Activated CD8-positive, alpha-beta memory T cell treated with anti-CD3 and anti-CD28 coated beads for 4 hours (primary cell): Measurements from ENCODE around the gene SNRPD3.
"Not testable (repeated sequence)": the region's sequence is repeated elsewhere in the genome, so short reads cannot be mapped to it uniquely, and the experiment has no call there.

Experiments used
- DNase-seq, 2 donors: peaks; one replicate each; pipeline ENCODE4 v3.0.0-alpha.2; 2020; ENCODE audit warnings: low read depth in 2 of 2

The SNRPD3 gene

DNA sequence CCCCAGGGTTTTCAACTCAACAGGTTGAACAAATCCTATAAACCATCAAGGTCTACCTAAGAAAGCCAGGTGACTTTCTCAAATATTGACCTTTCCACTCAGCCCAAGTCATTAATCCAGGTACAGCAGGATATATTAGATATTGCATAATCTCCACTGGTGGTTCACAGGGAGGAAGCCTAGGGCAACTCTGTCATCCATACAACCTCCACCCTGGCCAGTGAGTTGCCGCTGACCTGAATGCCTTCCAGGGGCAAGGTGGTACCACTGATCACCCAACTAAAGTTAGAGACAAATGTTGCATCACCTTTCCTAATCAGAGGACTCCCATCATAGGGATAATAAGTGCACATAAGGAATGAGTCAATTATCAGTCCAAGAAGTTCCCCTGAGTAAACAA lies 23.7 kb upstream of the SNRPD3 start:
- DNase-seq = no peak

DNA sequence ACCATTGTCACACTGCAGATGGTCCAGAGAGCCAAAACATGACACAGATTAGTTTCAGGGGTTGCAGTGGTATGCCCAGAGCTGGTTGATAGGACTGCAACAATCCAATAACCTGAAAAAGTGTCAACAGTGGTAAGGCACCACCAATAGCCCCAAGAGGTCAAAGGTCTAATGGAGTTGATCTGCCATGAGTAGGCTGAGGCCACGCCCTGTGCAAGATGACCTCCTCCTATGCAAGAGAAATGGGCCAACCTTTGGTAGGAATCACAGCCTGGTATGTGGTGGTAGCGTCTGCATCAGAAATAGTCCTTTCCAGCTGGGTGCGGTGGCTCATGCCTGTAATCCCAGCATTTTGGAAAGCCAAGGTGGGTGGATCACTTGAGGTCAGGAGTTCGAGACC lies 20.5 kb upstream of the SNRPD3 start:
- DNase-seq = no peak

DNA sequence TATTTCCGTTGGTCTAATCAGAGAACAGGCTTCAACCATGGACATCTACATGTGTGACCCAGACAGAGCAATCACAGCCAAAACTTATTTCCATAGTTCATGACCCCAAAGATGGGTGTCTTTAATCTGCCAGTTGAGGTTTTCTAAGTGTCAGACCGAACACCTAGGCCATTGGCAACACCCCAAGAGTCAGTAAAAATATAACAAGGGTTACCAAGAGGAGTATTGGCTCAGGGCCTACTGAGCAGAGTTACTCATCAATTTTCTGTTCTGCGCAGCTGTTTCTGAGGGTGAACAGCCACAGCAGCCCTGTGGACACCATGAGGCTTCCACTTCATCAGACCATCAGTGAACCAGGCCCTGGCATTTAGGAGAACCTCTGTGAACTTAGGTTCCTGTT lies 19.7 kb upstream of the SNRPD3 start:
- DNase-seq = no peak

DNA sequence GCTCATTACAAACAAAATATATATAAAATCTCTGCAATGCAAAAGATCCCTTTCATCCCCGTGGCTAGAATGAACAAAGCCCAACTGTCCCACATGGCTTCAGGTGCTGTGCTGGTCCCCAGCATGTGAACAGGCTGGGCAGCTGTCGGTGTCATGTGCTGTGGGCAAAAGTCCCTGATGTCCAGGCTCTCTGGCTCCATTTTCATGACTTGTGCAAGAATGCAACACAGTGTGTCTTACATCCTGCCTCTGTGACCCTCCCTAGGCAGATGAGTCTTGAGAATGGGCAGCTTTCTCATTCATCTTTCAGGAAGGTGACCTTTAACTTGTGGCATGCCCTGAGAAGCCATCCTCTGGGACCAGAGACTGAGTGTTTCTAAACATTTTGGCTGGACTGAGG lies 15.3 kb upstream of the SNRPD3 start:
- no peak for DNase-seq

DNA sequence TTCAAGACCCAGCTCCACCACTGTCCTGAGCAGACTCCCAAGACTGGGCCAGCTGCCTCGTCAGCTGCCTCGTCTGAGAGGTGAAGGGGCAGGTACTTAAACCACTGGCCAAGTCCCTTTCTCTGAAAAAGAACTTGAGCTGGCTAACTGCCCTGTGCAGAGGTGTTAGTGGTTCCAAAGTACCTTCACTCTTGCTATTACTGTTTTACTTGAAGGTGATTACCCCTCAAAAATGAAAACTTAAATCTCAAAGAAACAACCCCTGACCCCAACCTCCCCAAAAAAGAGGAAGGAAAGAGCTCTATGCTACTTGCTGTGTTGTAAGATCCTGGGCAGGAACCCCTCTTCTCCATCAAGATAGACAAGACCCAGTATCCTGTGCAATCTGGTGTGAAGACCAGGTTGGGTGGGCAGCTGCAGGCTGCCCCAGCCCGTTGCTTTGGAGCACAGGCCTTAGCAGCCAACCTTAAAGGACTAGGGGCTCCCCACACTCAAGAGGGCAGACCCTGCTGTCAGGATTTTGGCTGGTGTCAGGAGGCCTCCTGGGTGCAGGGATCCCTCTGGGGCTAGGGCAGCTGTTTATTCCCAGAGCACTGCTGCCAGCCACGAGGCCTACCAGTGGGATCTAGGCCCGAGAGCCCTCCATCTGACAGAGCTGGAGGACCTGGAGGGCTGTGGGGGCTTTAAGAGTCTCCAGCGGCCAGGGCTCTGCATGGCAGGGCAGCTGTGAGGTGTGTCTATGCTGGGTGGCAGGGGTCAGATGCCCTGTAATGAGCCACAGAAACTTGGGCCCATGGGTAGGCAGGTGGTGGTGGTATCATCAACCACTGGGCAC lies 13.9 kb upstream of the SNRPD3 start:
- no peak for DNase-seq

DNA sequence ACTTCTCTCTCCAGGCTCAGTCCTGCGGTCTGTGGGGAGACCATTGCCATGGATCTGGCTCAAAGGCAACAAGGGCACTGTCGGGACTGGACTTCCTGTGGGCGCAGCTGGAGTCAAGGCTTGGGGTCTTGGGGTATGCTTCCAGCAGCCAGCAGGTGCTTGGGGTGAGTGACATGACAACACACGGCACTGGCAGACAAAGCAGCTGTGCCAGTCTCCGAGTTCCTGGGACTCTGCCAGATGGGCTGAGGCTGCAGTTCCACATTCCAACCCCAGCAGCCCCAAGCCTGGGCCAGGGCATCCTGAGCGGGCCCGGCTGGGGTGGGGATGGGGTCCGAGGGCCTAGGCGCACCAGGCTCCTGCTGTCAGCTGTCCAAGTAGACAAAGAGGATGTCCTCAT lies 13.2 kb upstream of the SNRPD3 start:
- DNase-seq = no peak

DNA sequence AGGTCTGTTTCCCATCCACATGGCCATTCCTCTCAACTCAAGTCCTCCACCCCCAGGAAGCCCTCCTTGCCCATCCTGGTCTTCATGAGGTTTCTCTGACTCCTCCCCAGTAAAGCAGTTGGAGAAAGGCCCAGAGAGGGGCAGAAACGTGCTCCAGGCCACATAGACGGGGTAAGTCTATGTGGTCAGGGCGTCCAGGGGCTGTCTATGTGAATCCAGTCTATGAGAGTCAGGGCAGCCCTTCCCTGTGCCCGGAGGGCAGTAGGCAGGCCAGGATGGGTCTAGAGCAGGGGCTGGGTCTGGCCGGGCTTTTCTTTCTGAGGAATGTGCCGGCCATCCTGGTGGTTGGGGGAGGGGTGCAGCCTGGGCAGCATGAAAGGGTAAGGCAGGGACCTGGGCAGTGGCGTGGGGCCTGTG lies 12.6 kb upstream of the SNRPD3 start:
- no peak for DNase-seq

DNA sequence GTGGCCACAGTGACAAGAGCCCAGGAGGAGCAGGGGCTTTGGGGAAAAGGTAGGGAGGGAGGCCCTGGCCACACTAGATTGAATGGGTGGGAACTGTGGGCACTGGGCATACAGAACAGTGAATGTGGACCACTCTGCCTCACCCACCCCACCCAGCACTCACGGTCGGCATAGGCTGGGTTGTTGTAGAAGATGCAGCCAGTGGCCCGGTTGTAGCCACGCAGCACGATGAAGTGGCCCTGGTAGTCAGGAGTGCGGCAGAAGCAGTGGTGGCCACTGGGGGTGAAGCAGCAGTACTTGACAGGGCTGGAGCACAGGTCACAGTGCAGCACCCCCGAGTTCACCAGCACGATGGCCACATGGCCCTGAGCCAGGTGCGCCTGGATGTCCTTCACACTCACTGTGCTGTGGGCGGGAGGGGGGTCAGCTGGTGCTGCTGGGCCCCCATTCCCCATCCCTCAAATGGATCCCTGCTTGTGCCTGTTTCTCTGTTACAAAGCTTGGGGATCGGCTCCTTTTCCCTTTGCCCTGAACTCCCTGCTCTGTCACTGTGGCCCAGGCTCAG lies 12.0 kb upstream of the SNRPD3 start:
- DNase-seq = no peak

DNA sequence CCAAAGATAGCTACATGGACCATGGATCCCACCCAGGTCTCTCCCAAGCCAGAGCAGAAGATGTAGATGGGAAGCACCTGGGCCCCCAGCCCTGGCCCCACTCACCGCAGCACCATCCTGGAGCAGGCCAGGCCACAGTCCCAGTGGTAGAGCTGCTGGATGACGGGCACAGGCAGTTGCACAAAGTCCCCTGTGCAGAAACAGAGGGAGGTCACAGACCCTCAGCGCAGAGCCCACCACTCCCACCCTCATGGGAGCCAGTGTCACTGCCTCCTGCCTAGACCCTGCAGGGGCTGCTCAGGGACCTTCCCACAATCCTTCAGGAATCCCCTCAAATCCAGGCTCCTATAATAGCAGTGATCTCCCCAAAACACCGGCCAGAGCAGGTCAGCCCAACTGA lies 7.0 kb upstream of the SNRPD3 start:
- DNase-seq = no peak

DNA sequence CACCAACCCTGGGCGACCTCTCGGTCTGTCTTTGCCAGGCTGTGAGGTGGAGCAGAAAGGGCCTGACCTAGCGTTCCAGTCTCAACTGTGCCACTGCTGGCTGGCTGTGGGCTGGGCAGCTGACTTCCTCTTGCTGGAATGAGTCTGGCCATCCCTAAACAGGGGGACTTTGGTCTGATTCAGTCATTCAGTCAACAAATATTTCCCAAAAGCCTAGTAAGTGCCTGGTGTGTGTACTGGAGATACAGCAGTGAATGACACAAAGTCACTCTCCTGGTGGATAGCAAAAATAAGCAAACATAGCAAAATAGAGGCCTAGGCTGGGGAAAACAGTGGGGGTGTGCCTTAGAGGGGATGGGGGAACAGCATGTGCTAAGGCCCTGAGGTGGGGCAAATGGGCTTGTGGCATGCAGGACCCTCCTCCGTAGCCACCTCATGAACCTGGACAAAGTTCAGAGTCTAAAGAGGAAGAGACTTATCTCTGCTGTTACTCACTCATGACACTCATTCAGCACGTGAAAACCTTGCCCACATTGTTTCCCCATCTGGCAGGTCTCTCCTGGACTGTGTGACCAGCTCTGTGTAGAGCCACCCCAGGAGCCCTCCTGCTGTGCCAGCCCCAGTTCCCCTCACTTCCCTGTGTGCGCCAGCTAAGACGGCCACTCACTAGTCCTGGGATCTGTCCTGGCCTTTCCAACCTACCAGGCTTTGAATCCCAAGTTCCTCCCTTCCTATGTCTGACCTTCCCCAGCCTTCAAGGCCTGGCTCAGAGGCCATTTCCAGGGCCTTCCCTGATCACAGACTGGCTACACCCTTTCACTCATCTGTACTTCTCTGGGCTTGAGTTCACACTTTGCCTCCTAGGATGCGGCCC lies 5.5 kb upstream of the SNRPD3 start:
- DNase-seq = no peak

DNA sequence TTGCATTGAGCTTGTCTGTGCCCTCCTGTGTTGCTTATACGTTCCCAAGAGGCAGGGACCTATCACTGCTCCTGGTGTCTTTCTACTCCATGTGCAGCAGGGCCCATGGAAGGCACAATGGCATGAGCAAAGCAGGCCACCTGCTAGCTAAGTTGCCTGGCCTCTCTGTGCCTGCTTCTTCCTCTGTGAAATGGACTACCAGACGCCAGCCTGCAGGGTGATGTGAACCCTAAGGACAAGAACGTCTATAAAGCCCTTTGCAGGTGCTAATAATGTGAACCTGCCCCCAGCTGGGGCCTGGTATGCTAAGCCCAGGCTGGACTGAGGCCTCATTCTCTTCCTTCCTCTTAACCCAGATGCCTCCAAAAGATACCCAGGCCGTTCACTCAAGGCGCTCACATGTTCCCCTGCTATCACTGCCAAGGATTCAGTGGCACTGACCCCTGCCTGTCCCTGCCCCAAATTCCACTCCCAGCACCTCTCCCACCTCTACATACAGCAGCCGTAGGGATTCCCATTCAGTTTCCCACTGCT lies 4.8 kb upstream of the SNRPD3 start:
- DNase-seq = no peak

DNA sequence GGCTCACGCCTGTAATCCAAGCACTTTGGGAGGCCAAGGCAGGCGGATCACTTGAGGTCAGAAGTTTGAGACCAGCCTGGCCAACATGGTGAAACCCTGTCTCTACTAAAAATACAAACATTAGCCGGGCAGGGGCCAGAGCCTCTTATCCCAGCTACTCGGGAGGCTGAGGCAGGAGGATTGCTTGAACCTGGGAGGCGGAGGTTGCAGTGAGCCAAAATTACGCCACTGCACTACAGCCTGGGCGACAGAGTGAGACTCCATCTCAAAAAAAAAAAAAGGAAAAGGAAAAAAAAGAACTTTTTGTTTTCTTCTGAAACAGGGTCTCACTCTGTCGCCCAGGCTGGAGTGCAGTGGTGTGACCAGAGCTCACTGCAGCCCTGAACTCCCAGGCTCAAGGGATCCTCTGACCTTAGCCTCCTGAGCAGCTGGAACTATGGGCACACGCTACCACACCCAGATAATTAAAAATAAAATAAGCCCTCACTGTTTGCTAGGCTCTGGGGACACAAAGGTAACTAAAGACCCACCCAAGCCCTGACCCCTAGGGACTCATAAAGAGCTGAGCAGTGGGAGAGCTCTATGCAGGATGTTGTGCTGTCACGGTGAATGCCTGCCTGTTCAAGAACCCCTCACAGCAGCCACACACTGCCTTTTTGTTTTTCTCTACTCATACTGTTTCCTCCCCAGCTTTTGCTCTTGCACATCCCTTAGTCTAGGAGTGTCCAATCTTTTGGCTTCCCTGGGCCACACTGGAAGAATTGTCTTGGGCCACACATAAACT lies 3.1 kb upstream of the SNRPD3 start:
- not testable (repeated sequence) for DNase-seq

DNA sequence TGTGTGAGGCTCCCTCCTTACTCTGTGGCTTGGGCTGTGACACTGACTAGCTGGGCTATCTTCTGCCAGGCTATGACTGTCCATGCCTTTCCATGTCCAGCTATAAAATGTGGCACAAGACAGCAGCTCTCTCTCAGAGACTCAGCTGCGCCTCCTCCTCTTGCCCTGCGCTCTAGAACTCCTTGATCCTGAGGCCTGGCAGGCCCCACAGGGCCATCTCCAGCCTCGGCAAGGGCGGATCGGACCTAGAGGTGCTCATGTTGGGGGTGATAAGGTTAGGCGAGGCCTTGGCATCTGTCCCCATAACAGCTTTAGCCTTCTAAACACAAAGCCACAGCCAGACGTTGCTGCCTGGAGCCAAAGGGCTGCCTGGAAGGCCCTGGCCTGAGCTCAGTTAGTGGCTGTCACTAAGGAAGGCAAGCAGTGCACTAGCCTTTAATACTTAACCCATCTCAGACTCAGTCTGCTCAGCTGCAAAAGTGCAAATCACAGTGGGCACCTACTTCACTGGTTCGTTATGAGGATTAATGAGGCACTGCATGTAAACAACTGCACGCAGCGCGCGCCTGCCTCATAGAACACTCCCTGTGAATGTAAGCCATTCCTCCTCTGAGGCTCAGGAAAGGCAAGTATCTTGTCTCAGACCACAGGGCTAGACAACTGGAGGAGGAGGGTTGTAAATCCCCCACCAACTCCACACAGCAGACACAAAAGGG lies 2.0 kb upstream of the SNRPD3 start:
- DNase-seq = no peak

DNA sequence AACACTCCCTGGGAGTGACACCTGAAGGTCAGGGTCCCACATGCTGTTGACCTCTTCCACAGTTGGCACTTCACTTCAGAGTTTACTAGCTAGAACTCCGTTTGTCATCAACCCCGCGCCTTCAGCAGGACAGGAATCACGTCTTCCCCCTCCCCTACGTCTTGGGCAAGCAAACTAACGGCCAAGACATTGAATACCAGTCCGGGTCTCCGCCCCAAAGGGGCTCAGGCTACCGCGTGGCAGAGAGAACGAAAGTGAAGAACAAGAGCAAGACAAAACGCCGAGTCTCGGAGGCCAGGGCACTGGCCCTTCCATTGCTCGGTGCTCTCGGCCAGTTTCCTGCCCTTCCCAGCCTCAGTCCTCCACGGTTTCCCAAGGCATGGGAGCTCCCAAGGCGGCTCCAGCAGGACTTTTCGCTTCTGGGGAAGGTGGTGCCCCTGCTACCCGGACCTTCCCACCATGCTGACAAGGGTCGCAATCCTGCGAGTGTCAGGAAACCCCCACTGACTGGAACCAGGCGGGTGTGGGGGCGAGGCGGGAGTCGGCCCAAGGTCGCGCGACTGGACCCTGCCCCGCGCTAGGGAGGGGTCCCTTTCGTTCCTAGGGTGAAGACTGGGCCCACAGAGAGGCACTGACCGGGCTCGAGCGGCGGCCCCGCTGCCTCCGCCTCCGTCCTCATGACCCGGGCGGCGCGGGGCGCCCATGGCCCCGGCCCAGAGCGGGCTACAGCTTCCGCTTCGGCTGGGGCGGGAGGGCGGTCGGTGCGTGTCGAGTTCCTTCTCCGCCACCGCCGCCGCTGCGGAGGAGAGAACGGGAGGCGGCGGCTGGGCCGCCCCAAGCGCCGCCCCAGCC lies 1.3 kb upstream of the SNRPD3 start, which contains the start of gene GUCD1:
Gene GUCD1 (minus strand): TSS at position 826 of the 852 bp plus-strand sequence. CDS start 147 bp downstream, at position 679.
- DNase-seq = no peak

DNA sequence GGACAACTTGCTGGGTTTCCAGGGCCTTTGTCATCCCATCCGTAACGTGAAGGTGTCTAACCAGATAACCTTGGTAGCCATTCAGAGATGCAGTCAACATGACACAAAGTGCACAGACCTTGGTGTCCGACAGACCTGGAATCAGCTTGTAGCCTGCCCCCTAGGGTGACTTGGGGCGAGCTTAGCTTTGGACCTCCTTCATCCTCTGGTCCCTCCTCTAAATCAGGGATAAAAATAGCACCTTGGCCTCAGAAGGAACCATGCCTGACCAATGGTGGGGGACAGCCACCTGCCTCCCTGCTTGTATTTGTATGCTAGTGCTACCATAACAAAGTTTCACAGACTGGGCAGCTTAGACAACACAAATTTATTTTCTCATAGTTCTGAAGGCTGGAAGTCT lies 3.7 kb downstream of the SNRPD3 start:
- no peak for DNase-seq

DNA sequence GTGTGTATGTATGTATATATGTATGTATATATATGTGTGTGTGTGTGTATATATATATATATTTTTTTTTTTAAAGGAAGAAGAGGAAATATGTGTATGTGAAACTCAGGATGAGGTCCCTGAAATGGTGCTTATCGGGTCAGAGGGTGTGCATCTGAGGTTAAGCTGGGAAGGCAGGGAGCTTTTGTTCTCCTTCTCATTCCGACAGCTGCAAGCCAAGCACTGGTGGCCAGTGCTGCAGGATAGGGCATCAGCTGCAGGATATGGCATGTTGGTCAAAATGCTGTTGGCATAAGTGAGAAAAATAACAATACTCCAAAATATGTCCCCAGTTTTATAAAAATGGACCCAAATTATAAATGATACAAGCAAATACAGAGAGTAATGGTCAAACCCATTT lies 7.4 kb downstream of the SNRPD3 start:
- DNase-seq = no peak

DNA sequence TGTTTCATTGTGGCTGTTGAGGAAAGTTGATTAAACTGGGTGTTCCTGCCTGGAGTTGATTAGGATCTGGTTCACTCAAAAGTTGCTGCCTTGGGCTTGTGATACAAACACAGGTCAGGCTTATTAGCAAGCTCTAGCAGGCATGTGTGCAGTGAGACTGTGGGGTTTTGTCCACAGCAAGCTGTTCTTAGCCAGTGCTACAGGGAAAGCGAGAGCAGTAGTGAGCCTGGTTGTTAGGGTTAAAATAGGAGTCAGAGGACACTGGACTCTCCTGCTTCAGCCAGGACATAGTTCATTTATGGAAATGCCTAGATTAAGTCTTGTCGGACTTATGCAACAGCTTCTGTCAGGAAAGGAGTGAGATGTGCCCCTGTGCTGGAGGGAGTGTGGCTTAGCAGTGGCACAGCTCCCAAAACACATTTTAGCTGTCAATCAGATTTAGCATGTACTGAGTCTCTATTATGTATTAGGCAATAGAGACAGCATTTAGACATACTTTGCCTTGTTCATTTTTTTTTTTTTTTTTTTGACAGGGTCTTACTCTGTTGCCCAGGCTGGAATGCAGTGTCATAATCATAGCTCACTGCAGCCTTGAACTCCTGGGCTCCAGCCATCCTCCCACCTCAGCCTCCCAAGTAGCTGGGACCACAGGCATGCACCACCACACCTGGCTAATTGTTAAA lies 8.7 kb downstream of the SNRPD3 start:
- DNase-seq = no peak

DNA sequence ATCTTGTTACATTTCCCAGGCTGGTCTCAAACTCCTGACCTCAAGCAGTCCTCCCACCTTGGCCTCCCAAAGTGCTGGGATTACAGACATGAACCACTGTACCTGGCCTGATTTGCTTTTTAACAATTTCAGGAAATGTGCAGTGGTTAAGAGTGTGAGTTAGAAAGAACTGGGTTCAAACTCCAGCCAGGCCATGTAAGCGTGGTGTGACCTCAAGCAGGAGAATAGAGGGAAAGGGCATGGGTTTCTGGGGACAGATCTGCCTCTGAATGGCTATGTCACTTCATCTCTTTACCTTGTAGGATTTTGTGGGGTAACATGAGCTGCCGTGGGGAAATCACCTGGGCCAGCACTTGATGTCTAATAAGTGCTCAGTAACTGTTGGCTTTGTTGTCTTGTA lies 9.3 kb downstream of the SNRPD3 start:
- DNase-seq = no peak

DNA sequence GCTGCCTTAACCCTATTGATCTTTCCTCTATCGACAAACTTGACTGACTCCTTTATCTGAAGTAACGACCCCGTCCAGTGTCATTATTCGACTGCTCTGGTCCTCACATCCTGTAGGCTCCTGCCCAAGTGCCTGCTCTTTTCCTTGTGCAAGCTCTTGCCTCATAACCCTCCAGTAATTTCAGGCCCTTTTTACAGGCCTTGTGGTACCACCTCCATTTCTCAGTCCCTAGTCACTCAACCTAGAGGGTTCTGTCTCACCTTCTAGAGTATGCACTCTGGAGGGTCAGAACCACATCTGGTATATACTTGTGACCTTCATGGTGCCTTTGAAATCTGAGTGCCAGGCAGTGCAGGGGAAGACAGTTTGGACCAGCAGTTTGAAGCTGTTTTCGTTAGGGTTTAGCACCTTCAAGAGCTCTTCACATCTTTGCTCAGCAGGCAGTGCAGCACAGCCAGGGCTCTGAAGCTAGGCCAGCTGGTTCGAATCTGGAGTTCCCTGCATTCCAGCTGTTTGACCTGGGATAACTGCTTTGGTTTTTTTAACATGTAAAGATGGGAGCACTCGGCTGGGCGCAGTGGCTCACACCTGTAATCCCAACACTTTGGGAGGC lies 11.2 kb downstream of the SNRPD3 start:
- no peak for DNase-seq
